A673 (cell line): ENCODE results near the gene BRSK1. TPM values are rescaled to one million over a fixed set of nuclear protein-coding genes. Genes with fewer than 3 reads are reported as not detected.

Experiments used
- BruUV-seq: library from RNA; stranded (reverse); fragments of 400-500 nt; replicated peaks from 2 replicates; lab custom pipeline; 2021; lab: Mats Ljungman, UMichigan
- CTCF ChIA-PET: fragments of 300-600 bp; sonication (Branson Sonifier 250); formaldehyde crosslinking; loops from one replicate; lab custom pipeline; 2022; ENCODE audit warnings: antibody characterized with exemption; lab: Charles Lee
- POLR2A ChIA-PET: fragments of 300-600 bp; sonication (Branson Sonifier 250); formaldehyde crosslinking; loops from one replicate; lab custom pipeline; 2022; ENCODE audit warnings: antibody characterized with exemption; ENCODE audit not compliant: low non-redundant PET; lab: Charles Lee
- DNase-seq: peaks from one replicate; pipeline ENCODE4 v3.0.0-alpha.2; 2015; ENCODE audit warnings: low spot score
- H3K27ac ChIP-seq: fragments of 200-600 bp; sonication (generic); 2 replicates; pipeline ENCODE4 v1.5.1; 2016; ENCODE audit warnings: mixed run types, low read depth, mild to moderate bottlenecking, mixed read lengths, antibody characterized with exemption, low read length; ENCODE audit not compliant: poor library complexity, severe bottlenecking
- H3K27me3 ChIP-seq: fragments of 200-600 bp; sonication (generic); replicated peaks from 2 replicates; pipeline ENCODE4 v1.6.1; 2017; ENCODE audit warnings: mixed run types, low read depth, mild to moderate bottlenecking, mixed read lengths, antibody characterized with exemption, low read length; ENCODE audit not compliant: insufficient read depth, poor library complexity
- H3K36me3 ChIP-seq: fragments of 200-600 bp; sonication (generic); 2 replicates; pipeline ENCODE4 v1.6.1; 2016; ENCODE audit warnings: mixed run types, mild to moderate bottlenecking, mixed read lengths, antibody characterized with exemption, low read length; ENCODE audit not compliant: insufficient read depth, poor library complexity, severe bottlenecking
- H3K4me1 ChIP-seq: fragments of 200-600 bp; sonication (generic); 2 replicates; pipeline ENCODE4 v1.6.1; 2017; ENCODE audit warnings: mixed run types, mild to moderate bottlenecking, mixed read lengths, antibody characterized with exemption, low read length; ENCODE audit not compliant: insufficient read depth, poor library complexity, severe bottlenecking
- H3K4me3 ChIP-seq: fragments of 200-600 bp; sonication (generic); 2 replicates; pipeline ENCODE4 v1.5.1; 2016; ENCODE audit warnings: low read depth, mixed run types, mild to moderate bottlenecking, mixed read lengths, low read length; ENCODE audit not compliant: poor library complexity, severe bottlenecking
- H3K9me3 ChIP-seq: fragments of 200-600 bp; sonication (generic); 2 replicates; pipeline ENCODE4 v1.6.1; 2016; ENCODE audit warnings: mixed run types, low read depth, mild to moderate bottlenecking, mixed read lengths, antibody characterized with exemption, low read length; ENCODE audit not compliant: poor library complexity, severe bottlenecking
- CTCF ChIP-seq: fragments of 300-800, 200-600 bp; sonication (generic); conservative IDR thresholded peaks from 2 replicates; pipeline ENCODE4 v1.5.1; 2017; ENCODE audit warnings: low read depth, mild to moderate bottlenecking, antibody characterized with exemption, low read length, moderate library complexity, mixed read lengths
- EZH2 ChIP-seq: fragments of 200-600 bp; sonication (generic); IDR thresholded peaks from 2 replicates; pipeline ENCODE4 v1.6.1; 2017; ENCODE audit warnings: borderline replicate concordance, low read depth, mild to moderate bottlenecking, mixed read lengths, antibody characterized with exemption, low read length; ENCODE audit not compliant: poor library complexity, severe bottlenecking
- intact Hi-C: fragments of 100-400 bp; cut with micrococcal nuclease; formaldehyde crosslinking; loops from one replicate; pipeline ENCODE4 v1.10.0; 2022; ENCODE audit not compliant: unreplicated experiment
- microRNA-seq: library from miRNA; unstranded; fragments of <30 nt; microRNA quantifications from one replicate; pipeline ENCODE4 v1.2.0, GENCODE V29; 2021
- total RNA-seq: library from RNA; stranded (reverse); gene quantifications from 2 replicates; pipeline ENCODE4 v1.2.3, GENCODE V29; 2021

BRSK1 gene
- total RNA-seq, 1 experiment from 2014 or later = 30.5 TPM

- Histone ChIP-seq H3K27ac (no peak overlapping the region), H3K36me3 (no peaks in the 10 kb centered on the region), H3K9me3 (no peaks in the 10 kb centered on the region), H3K4me1 (no peaks in the 10 kb centered on the region), H3K4me3 (no peak overlapping the region), H3K27me3 (peaks cover under 1% of the 10 kb centered on the region)
- no peak for TF ChIP-seq EZH2
- TF ChIP-seq CTCF = no peak
- ChIA-PET CTCF (no interaction called here), POLR2A (no interaction called here)
- BruUV-seq = no TSS peak
- intact Hi-C loops = no loop called here
- no peak for DNase-seq
Observed at GRCh38 chr19:55360902-55361301, 77.1 kb downstream of the BRSK1 start.

Small RNA genes within 50 kb of the gene (microRNA-seq; reads per million reads assigned to microRNA genes)
- gene MIR6802 (3.0 reads per million, percentile 6 among the genes with 10 or more reads in this experiment), gene MIR6803 (5.9 reads per million, percentile 19 among the genes with 10 or more reads in this experiment)

Other genes starting within 250 kb of the BRSK1 start
- 0.22 TPM in 1 of 2 replicates, not detected in the other for gene GP6, start 245.7 kb upstream of the BRSK1 start, total RNA-seq
- gene RDH13, start 220.8 kb upstream of the BRSK1 start, total RNA-seq = 19.0 and 24.4 TPM in 2 replicates
- gene EPS8L1, start 208.1 kb upstream of the BRSK1 start, total RNA-seq = 7.7 and 10.2 TPM in 2 replicates
- 85.7 and 94.6 TPM in 2 replicates for gene PPP1R12C, start 166.4 kb upstream of the BRSK1 start, total RNA-seq
- gene TNNT1, start 134.8 kb upstream of the BRSK1 start, total RNA-seq = 37.6 and 54.3 TPM in 2 replicates
- 12.8 and 16.5 TPM in 2 replicates for gene TNNI3, start 126.3 kb upstream of the BRSK1 start, total RNA-seq
- gene DNAAF3, start 117.4 kb upstream of the BRSK1 start, total RNA-seq = 4.2 and 9.1 TPM in 2 replicates
- 0.28 TPM in 1 of 2 replicates, not detected in the other for gene SYT5, start 103.7 kb upstream of the BRSK1 start, total RNA-seq
- gene PTPRH, start 74.5 kb upstream of the BRSK1 start, total RNA-seq = 0.17 and 0.55 TPM in 2 replicates
- 4.8 and 6.1 TPM in 2 replicates for gene TMEM86B, start 55.2 kb upstream of the BRSK1 start, total RNA-seq
- gene PPP6R1, start 25.0 kb upstream of the BRSK1 start, total RNA-seq = 103 and 108 TPM in 2 replicates
- 80.3 and 83.4 TPM in 2 replicates for gene HSPBP1, start 3.9 kb upstream of the BRSK1 start, total RNA-seq
- gene TMEM150B, start 41.3 kb downstream of the BRSK1 start, total RNA-seq = not detected in 2 replicates
- gene KMT5C, start 55.9 kb downstream of the BRSK1 start, total RNA-seq = 19.7 and 24.1 TPM in 2 replicates
- 0.48 TPM in 1 of 2 replicates, not detected in the other for gene COX6B2, start 70.7 kb downstream of the BRSK1 start, total RNA-seq
- gene GARIN5B, start 79.3 kb downstream of the BRSK1 start, total RNA-seq = not detected in 2 replicates
- 0.42 and 0.47 TPM in 2 replicates for gene IL11, start 86.5 kb downstream of the BRSK1 start, total RNA-seq
- not detected in 2 replicates for gene TMEM190, start 92.8 kb downstream of the BRSK1 start, total RNA-seq
- gene TMEM238, start 100.3 kb downstream of the BRSK1 start, total RNA-seq = 0.42 and 0.69 TPM in 2 replicates
- gene RPL28, start 101.9 kb downstream of the BRSK1 start, total RNA-seq = 1,355 and 1,380 TPM in 2 replicates
- gene UBE2S, start 123.8 kb downstream of the BRSK1 start, total RNA-seq = 509 and 587 TPM in 2 replicates
- gene SHISA7, start 159.3 kb downstream of the BRSK1 start, total RNA-seq = 0.21 and 0.26 TPM in 2 replicates
- 33.2 and 40.6 TPM in 2 replicates for gene ISOC2, start 177.6 kb downstream of the BRSK1 start, total RNA-seq
- gene C19orf85, start 180.8 kb downstream of the BRSK1 start, total RNA-seq = not detected in 2 replicates
- gene ZNF628, start 192.6 kb downstream of the BRSK1 start, total RNA-seq = 11.9 and 16.7 TPM in 2 replicates
- 55.1 and 66.0 TPM in 2 replicates for gene NAT14, start 201.2 kb downstream of the BRSK1 start, total RNA-seq
- gene SSC5D, start 204.4 kb downstream of the BRSK1 start, total RNA-seq = 1.4 and 2.2 TPM in 2 replicates